GM18868 (cell line): ENCODE results near the gene EXOC6B.

Experiments
- ATAC-seq: cut with Tn5 transposase; IDR thresholded peaks from one replicate; pipeline ENCODE4 v1.9.1; 2021; ENCODE audit warnings: mild to moderate bottlenecking, moderate library complexity; ENCODE audit not compliant: unreplicated experiment

EXOC6B gene

GRCh38 chr2:72183016-72183415, 642.8 kb downstream of the EXOC6B start:
- no peak for ATAC-seq

GRCh38 chr2:72182547-72182946, 643.3 kb downstream of the EXOC6B start:
- no peak for ATAC-seq

GRCh38 chr2:72181616-72182015, 644.2 kb downstream of the EXOC6B start:
- ATAC-seq: no peak

GRCh38 chr2:72180351-72180750, 645.5 kb downstream of the EXOC6B start:
- no peak for ATAC-seq

GRCh38 chr2:72178551-72178950, 647.3 kb downstream of the EXOC6B start:
- no peak for ATAC-seq

- no peak for ATAC-seq
These were observed 649.6 kb downstream of the EXOC6B start for GRCh38 chr2:72176281-72176680.

- no peak for ATAC-seq
These were observed 650.2 kb downstream of the EXOC6B start for GRCh38 chr2:72175636-72176035.

GRCh38 chr2:72173640-72174321, 652.1 kb downstream of the EXOC6B start:
- ATAC-seq: no peak

GRCh38 chr2:72172478-72172877, 653.4 kb downstream of the EXOC6B start:
- no peak for ATAC-seq

GRCh38 chr2:72166279-72166678, 659.6 kb downstream of the EXOC6B start:
- ATAC-seq: no peak

GRCh38 chr2:72165792-72166191, 660.0 kb downstream of the EXOC6B start:
- ATAC-seq: no peak

GRCh38 chr2:72162574-72162973, 663.3 kb downstream of the EXOC6B start:
- ATAC-seq: no peak

GRCh38 chr2:72159211-72159993, 666.4 kb downstream of the EXOC6B start:
- ATAC-seq: no peak

- no peak for ATAC-seq
These were observed 667.7 kb downstream of the EXOC6B start for GRCh38 chr2:72157871-72158771.

- no peak for ATAC-seq
These were observed 669.0 kb downstream of the EXOC6B start for GRCh38 chr2:72156872-72157271.

GRCh38 chr2:72155737-72156136, 670.1 kb downstream of the EXOC6B start:
- ATAC-seq: no peak

GRCh38 chr2:72155151-72155550, 670.7 kb downstream of the EXOC6B start:
- no peak for ATAC-seq

GRCh38 chr2:72154386-72154975, 671.4 kb downstream of the EXOC6B start:
- no peak for ATAC-seq

- ATAC-seq: no peak
These were observed 671.9 kb downstream of the EXOC6B start for GRCh38 chr2:72153924-72154323.

GRCh38 chr2:72153026-72153791, 672.6 kb downstream of the EXOC6B start:
- no peak for ATAC-seq
